A549 treated with AZD2906 at 1 μM for 4 hours (cell line): ENCODE data around the gene USP46. TPM values are rescaled to one million over a fixed set of nuclear protein-coding genes. Genes with fewer than 3 reads are reported as not detected.

ENCODE experiments used
- total RNA-seq: library from RNA; stranded (reverse); fragments of 200-300 nt; extraction: Qiagen RNA extraction; gene quantifications from 5 replicates; pipeline ENCODE4 v1.2.3, GENCODE V29; 2022

The USP46 gene
- total RNA-seq = 5.6 to 7.7 TPM (median 7.2 TPM) in 5 replicates

GRCh38 chr4:52659001-52659721 is at the start of gene USP46:
Gene USP46 (minus strand): TSS chr4:52659301. CDS start chr4:52659150, 151 bp downstream.

Other genes starting within 250 kb of the USP46 start
- 0.35 to 0.71 TPM (median 0.49 TPM) in 5 replicates for gene ERVMER34-1, start 92.1 kb upstream of the USP46 start, total RNA-seq
- 0.13 to 0.20 TPM (median 0.14 TPM) in 5 replicates for gene RASL11B, start 203.0 kb upstream of the USP46 start, total RNA-seq